Kidney (tissue), 14 donors: Measurements from ENCODE around the gene SRD5A3. TPM values are rescaled to one million over a fixed set of nuclear protein-coding genes. Genes with fewer than 3 reads are reported as not detected.

Experiments used
- DNase-seq, 5 donors: peaks; one replicate each; pipeline ENCODE4 v3.0.0-alpha.2; 2013 to 2020
- FAIRE-seq: peaks from 2 replicates; lab custom pipeline; 2012; peaks lifted over from hg19 to GRCh38; lab: Jason Lieb, UNC
- H3K27ac ChIP-seq, 2 donors: one replicate each; pipeline ENCODE4 v1.7.0; 2013; ENCODE audit warnings: low read depth in 2 of 2, low read length in 2 of 2, inconsistent platforms in 1 of 2
- H3K27me3 ChIP-seq: one replicate; pipeline ENCODE4 v1.7.1; 2013; ENCODE audit warnings: low read length, inconsistent platforms; ENCODE audit not compliant: control insufficient read depth, insufficient read depth
- H3K36me3 ChIP-seq, 3 donors: one replicate each; pipeline versions ENCODE4 v1.7.0 to v1.7.1; 2013; ENCODE audit warnings: low read length in 3 of 3, control low read depth in 1 of 3, inconsistent platforms in 1 of 3; ENCODE audit not compliant: insufficient read depth in 3 of 3, control insufficient read depth in 2 of 3
- H3K4me1 ChIP-seq, 3 donors: one replicate each; pipeline versions ENCODE4 v1.7.0 to v1.7.1; 2013; ENCODE audit warnings: low read length in 3 of 3, inconsistent platforms in 1 of 3, low read depth in 1 of 3; ENCODE audit not compliant: control insufficient read depth in 2 of 3, insufficient read depth in 2 of 3
- H3K4me3 ChIP-seq, 3 donors: one replicate each; pipeline versions ENCODE4 v1.7.0 to v1.8.1; 2013; ENCODE audit warnings: low read length in 3 of 3, control low read depth in 1 of 3, inconsistent platforms in 1 of 3
- H3K9ac ChIP-seq, 3 donors: one replicate each; pipeline versions ENCODE4 v1.7.0 to v1.7.1; 2013; ENCODE audit warnings: low read length in 3 of 3, control low read depth in 1 of 3, inconsistent platforms in 1 of 3
- H3K9me3 ChIP-seq, 3 donors: one replicate each; pipeline versions ENCODE4 v1.7.0 to v1.7.1; 2013; ENCODE audit warnings: low read length in 3 of 3, control low read depth in 1 of 3, inconsistent platforms in 1 of 3; ENCODE audit not compliant: control insufficient read depth in 2 of 3, insufficient read depth in 1 of 3
- intact Hi-C: fragments of 100-400 bp; cut with DNase I; formaldehyde crosslinking; loops from one replicate; pipeline ENCODE4 v1.11.1; 2022
- polyA plus RNA-seq: library from polyadenylated mRNA; stranded (reverse); fragments of 350-450 nt; fragmentation: Illumina TruSeq; extraction: RNeasy Lipid Tissue Mini Kit (QIAGEN cat#74804); gene quantifications from one replicate; pipeline ENCODE4 v1.2.3, GENCODE V29; 2014; ENCODE audit warnings: low read depth, low replicate concordance; ENCODE audit not compliant: insufficient read depth
- total RNA-seq: library from RNA; stranded (reverse); fragmentation: NEBNext Ultra II Directional; extraction: Animal tissue kit (Norgen Biotek cat#: 25700); gene quantifications from one replicate; pipeline ENCODE4 v1.2.1, GENCODE V29; 2021
- TF ChIP-seq, protein P1 (sequence below): IDR thresholded peaks from 3 replicates; pipeline ENCODE4 v1.5.1; 2012; ENCODE audit warnings: mild to moderate bottlenecking, moderate library complexity, borderline replicate concordance; ENCODE audit not compliant: insufficient read depth; ENCODE audit errors: extremely low read depth
- donor health status: control.
- donor health status: control.
- donor health status: control.
- donor health status: control.
- donor health status: control.
- donor health status: DM: yes; HTN: yes; CAD: no.
- donor health status: Normal renal cell carcinoma (clear cell type).

Gene SRD5A3
- total and polyA plus RNA-seq, 2 donors from 2014 or later, result 10.6 to 21.5 TPM

- FAIRE-seq, result no peak
- Histone ChIP-seq H3K4me3 (no peak overlapping the region), H3K9ac (no peak overlapping the region), H3K27ac (no peak overlapping the region), H3K9me3 (no peaks in the 10 kb centered on the region), H3K36me3 (no peaks in the 10 kb centered on the region), H3K4me1 (no peaks in the 10 kb centered on the region), H3K27me3 (no peaks in the 10 kb centered on the region)
- TF ChIP-seq, protein P1, sequence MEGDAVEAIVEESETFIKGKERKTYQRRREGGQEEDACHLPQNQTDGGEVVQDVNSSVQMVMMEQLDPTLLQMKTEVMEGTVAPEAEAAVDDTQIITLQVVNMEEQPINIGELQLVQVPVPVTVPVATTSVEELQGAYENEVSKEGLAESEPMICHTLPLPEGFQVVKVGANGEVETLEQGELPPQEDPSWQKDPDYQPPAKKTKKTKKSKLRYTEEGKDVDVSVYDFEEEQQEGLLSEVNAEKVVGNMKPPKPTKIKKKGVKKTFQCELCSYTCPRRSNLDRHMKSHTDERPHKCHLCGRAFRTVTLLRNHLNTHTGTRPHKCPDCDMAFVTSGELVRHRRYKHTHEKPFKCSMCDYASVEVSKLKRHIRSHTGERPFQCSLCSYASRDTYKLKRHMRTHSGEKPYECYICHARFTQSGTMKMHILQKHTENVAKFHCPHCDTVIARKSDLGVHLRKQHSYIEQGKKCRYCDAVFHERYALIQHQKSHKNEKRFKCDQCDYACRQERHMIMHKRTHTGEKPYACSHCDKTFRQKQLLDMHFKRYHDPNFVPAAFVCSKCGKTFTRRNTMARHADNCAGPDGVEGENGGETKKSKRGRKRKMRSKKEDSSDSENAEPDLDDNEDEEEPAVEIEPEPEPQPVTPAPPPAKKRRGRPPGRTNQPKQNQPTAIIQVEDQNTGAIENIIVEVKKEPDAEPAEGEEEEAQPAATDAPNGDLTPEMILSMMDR, result no peak
- intact Hi-C loops, result no loop called here
- no peak for DNase-seq
Measured at GRCh38 chr4:55330241-55330640, 15.8 kb upstream of the SRD5A3 start.

GRCh38 chr4:55336138-55337034 lies 9.7 kb upstream of the SRD5A3 start:
- Histone ChIP-seq H3K4me3 (no peak overlapping the region), H3K4me1 (no peaks in the 10 kb centered on the region), H3K9me3 (no peaks in the 10 kb centered on the region), H3K27ac (no peak overlapping the region), H3K36me3 (no peaks in the 10 kb centered on the region), H3K27me3 (no peaks in the 10 kb centered on the region), H3K9ac (no peak overlapping the region)
- intact Hi-C loops, result no loop called here
- TF ChIP-seq, protein P1, result no peak
- no peak for DNase-seq
- FAIRE-seq, result no peak

GRCh38 chr4:55337944-55338343 lies 8.1 kb upstream of the SRD5A3 start:
- Histone ChIP-seq H3K4me3 (no peak overlapping the region), H3K9me3 (no peaks in the 10 kb centered on the region), H3K36me3 (no peaks in the 10 kb centered on the region), H3K4me1 (no peaks in the 10 kb centered on the region), H3K27ac (no peak overlapping the region), H3K27me3 (no peaks in the 10 kb centered on the region), H3K9ac (no peak overlapping the region)
- intact Hi-C loops, result no loop called here
- TF ChIP-seq, protein P1, result no peak
- FAIRE-seq (no peak), DNase-seq (no peak)
